NCI-H2081 (cell line): Measurements from ENCODE around the gene HMX1.

ENCODE experiments used
- DNase-seq, 2 experiments: peaks; one replicate each; lab custom pipeline; 2025; lab: John Stamatoyannopoulos, UW

The HMX1 gene

GRCh38 chr4:8910100-8910821 is 38.6 kb upstream of the HMX1 start:
- DNase-seq, result no peak

GRCh38 chr4:8909548-8909947 is 37.9 kb upstream of the HMX1 start:
- DNase-seq, result no peak

- DNase-seq, result no peak
These were observed 36.7 kb upstream of the HMX1 start for GRCh38 chr4:8908206-8908893.

GRCh38 chr4:8907596-8908205 is 36.1 kb upstream of the HMX1 start:
- DNase-seq, result no peak

- no peak for DNase-seq
These were observed 35.5 kb upstream of the HMX1 start for GRCh38 chr4:8906991-8907595.

GRCh38 chr4:8906668-8906970 is 35.0 kb upstream of the HMX1 start:
- DNase-seq, result no peak

GRCh38 chr4:8905773-8906667 is 34.4 kb upstream of the HMX1 start:
- no peak for DNase-seq

- no peak for DNase-seq
These were observed 33.7 kb upstream of the HMX1 start for GRCh38 chr4:8905226-8905772.

GRCh38 chr4:8904666-8905065 is 33.0 kb upstream of the HMX1 start:
- no peak for DNase-seq

- DNase-seq, result no peak
These were observed 32.4 kb upstream of the HMX1 start for GRCh38 chr4:8904041-8904501.

GRCh38 chr4:8901335-8901734 is 29.7 kb upstream of the HMX1 start:
- no peak for DNase-seq

GRCh38 chr4:8900588-8900987 is 28.9 kb upstream of the HMX1 start:
- no peak for DNase-seq

- DNase-seq, result no peak
These were observed 26.8 kb upstream of the HMX1 start for GRCh38 chr4:8898419-8898818.

GRCh38 chr4:8897251-8898167 is 25.9 kb upstream of the HMX1 start:
- no peak for DNase-seq

- DNase-seq, result no peak
These were observed 24.9 kb upstream of the HMX1 start for GRCh38 chr4:8896506-8896905.

- DNase-seq, result no peak
These were observed 24.4 kb upstream of the HMX1 start for GRCh38 chr4:8896071-8896470.

GRCh38 chr4:8895295-8895694 is 23.7 kb upstream of the HMX1 start:
- no peak for DNase-seq

GRCh38 chr4:8894424-8894816 is 22.8 kb upstream of the HMX1 start:
- DNase-seq, result no peak

GRCh38 chr4:8893624-8894423 is 22.2 kb upstream of the HMX1 start:
- no peak for DNase-seq

- no peak for DNase-seq
These were observed 21.6 kb upstream of the HMX1 start for GRCh38 chr4:8893227-8893623.
